Caco-2 (cell line): Measurements from ENCODE around the gene GATAD2B. TPM values are rescaled to one million over a fixed set of nuclear protein-coding genes. Genes with fewer than 3 reads are reported as not detected.

Source experiments
- BruUV-seq: library from RNA; stranded (reverse); fragments of 400-500 nt; replicated peaks from 2 replicates; lab custom pipeline; 2021; lab: Mats Ljungman, UMichigan
- CTCF ChIA-PET: fragments of 300-600 bp; sonication (Branson Sonifier 250); formaldehyde crosslinking; loops from one replicate; lab custom pipeline; 2022; ENCODE audit warnings: antibody characterized with exemption; lab: Charles Lee
- POLR2A ChIA-PET: fragments of 300-600 bp; sonication (Branson Sonifier 250); formaldehyde crosslinking; loops from one replicate; lab custom pipeline; 2022; ENCODE audit warnings: antibody characterized with exemption; lab: Charles Lee
- DNase-seq, 2 experiments: peaks; one replicate each; pipeline versions ENCODE4 v3.0.0 to v3.0.0-alpha.2; 2020 to 2022
- H3K27me3 ChIP-seq: replicated peaks from 2 replicates; pipeline ENCODE4 v1.6.0; 2011; ENCODE audit warnings: low read length; ENCODE audit not compliant: control insufficient read depth, insufficient read depth
- H3K36me3 ChIP-seq: 2 replicates; pipeline ENCODE4 v1.5.1; 2011; ENCODE audit warnings: low read length; ENCODE audit not compliant: control insufficient read depth, insufficient read depth
- H3K4me1 ChIP-seq: fragments of 250-450 bp; sonication (Bioruptor Pico); 2 replicates; pipeline ENCODE4 v1.5.1; 2020; ENCODE audit warnings: mild to moderate bottlenecking
- H3K4me3 ChIP-seq: 2 replicates; pipeline ENCODE4 v1.5.1; 2011; ENCODE audit warnings: low read depth, mild to moderate bottlenecking, control low read depth, low read length
- H3K9me3 ChIP-seq: fragments of 250-450 bp; sonication (Bioruptor Pico); 2 replicates; pipeline ENCODE4 v1.5.1; 2020; ENCODE audit warnings: mild to moderate bottlenecking, moderate library complexity
- H3K27ac Mint-ChIP-seq: one replicate; pipeline ENCODE4 v1.8.0; 2022; ENCODE audit warnings: mixed read lengths; ENCODE audit not compliant: unreplicated experiment
- H3K27me3 Mint-ChIP-seq: one replicate; pipeline ENCODE4 v1.8.0; 2022; ENCODE audit warnings: mixed read lengths; ENCODE audit not compliant: insufficient read depth, unreplicated experiment
- H3K36me3 Mint-ChIP-seq: one replicate; pipeline ENCODE4 v1.8.0; 2022; ENCODE audit warnings: mild to moderate bottlenecking, mixed read lengths; ENCODE audit not compliant: insufficient read depth, unreplicated experiment
- H3K4me1 Mint-ChIP-seq: one replicate; pipeline ENCODE4 v1.8.0; 2022; ENCODE audit warnings: low read depth, mixed read lengths; ENCODE audit not compliant: unreplicated experiment
- H3K4me3 Mint-ChIP-seq: one replicate; pipeline ENCODE4 v1.8.0; 2022; ENCODE audit warnings: mild to moderate bottlenecking, moderate library complexity, mixed read lengths; ENCODE audit not compliant: unreplicated experiment
- H3K9me3 Mint-ChIP-seq: one replicate; pipeline ENCODE4 v1.8.0; 2022; ENCODE audit warnings: mixed read lengths; ENCODE audit not compliant: unreplicated experiment
- CTCF ChIP-seq, 2 experiments: fragments of 200-600 bp in 1 of 2; IDR thresholded peaks; 1 replicate in 1 of 2; 2 replicates in 1 of 2; pipeline versions ENCODE4 v1.5.1 to v1.8.0; 2011 to 2022; ENCODE audit warnings: antibody characterized with exemption in 1 of 2, control low read depth in 1 of 2, inconsistent platforms in 1 of 2, low read depth in 1 of 2, low read length in 1 of 2, mild to moderate bottlenecking in 1 of 2, moderate library complexity in 1 of 2; ENCODE audit not compliant: insufficient read depth in 1 of 2, severe bottlenecking in 1 of 2, unreplicated experiment in 1 of 2
- intact Hi-C: fragments of 100-400 bp; cut with micrococcal nuclease; formaldehyde crosslinking; loops from one replicate; pipeline ENCODE4 v1.10.0; 2022; ENCODE audit not compliant: unreplicated experiment
- total RNA-seq: library from RNA; stranded (reverse); gene quantifications from 2 replicates; pipeline ENCODE4 v1.2.3, GENCODE V29; 2022

GATAD2B gene
- total RNA-seq, 1 experiment from 2014 or later = 38.0 TPM

GRCh38 chr1:153793261-153793972 lies 129.4 kb downstream of the GATAD2B start:
- intact Hi-C loops = no loop called here
- Histone ChIP-seq H3K4me1 (no peaks in the 10 kb centered on the region), H3K4me3 (no peak overlapping the region), H3K27me3 (no peaks in the 10 kb centered on the region), H3K36me3 (no peaks in the 10 kb centered on the region), H3K9me3 (no peaks in the 10 kb centered on the region)
- Mint-ChIP-seq H3K27ac (no peak overlapping the region), H3K9me3 (no peaks in the 10 kb centered on the region), H3K36me3 (peaks cover 7% of the 10 kb centered on the region), H3K4me3 (no peak overlapping the region), H3K4me1 (no peaks in the 10 kb centered on the region), H3K27me3 (no peaks in the 10 kb centered on the region)
- BruUV-seq = no TSS peak
- DNase-seq = no peak
- TF ChIP-seq CTCF (IDR thresholded peaks at IDR 0.05; ENCODE audit: insufficient read depth in 1 of 2, low read depth in 1 of 2, low read length in 1 of 2, severe bottlenecking in 1 of 2, unreplicated experiment in 1 of 2) = no peak
- ChIA-PET CTCF (interaction anchor here (0.9 to 1.2 kb wide), 2 partner anchors 18 to 227 kb away, joined by 3 to 5 read pairs; partner anchors contain the start of gene SLC27A3), POLR2A (no interaction called here)

GRCh38 chr1:153792631-153793041 lies 130.1 kb downstream of the GATAD2B start:
- no peaks in the 10 kb centered on the region for H3K27me3 ChIP-seq
- H3K9me3 Mint-ChIP-seq = no peaks in the 10 kb centered on the region
- no peaks in the 10 kb centered on the region for H3K36me3 ChIP-seq
- CTCF ChIA-PET = interaction anchor here (0.9 to 1.2 kb wide), 2 partner anchors 17 to 227 kb away, joined by 3 to 5 read pairs; partner anchors contain the start of gene SLC27A3
- no peaks in the 10 kb centered on the region for H3K9me3 ChIP-seq
- no peak for DNase-seq
- no peak overlapping the region for H3K27ac Mint-ChIP-seq
- no peak overlapping the region for H3K4me3 ChIP-seq
- H3K4me1 ChIP-seq = no peaks in the 10 kb centered on the region
- H3K4me1 Mint-ChIP-seq = peaks cover 5% of the 10 kb centered on the region
- H3K36me3 Mint-ChIP-seq = peaks cover 7% of the 10 kb centered on the region
- intact Hi-C loops = no loop called here
- POLR2A ChIA-PET = no interaction called here
- no peak overlapping the region for H3K4me3 Mint-ChIP-seq
- H3K27me3 Mint-ChIP-seq = peaks cover 2% of the 10 kb centered on the region
- no TSS peak for BruUV-seq
- no peak for TF ChIP-seq CTCF (IDR thresholded peaks at IDR 0.05; ENCODE audit: insufficient read depth in 1 of 2, low read depth in 1 of 2, low read length in 1 of 2, severe bottlenecking in 1 of 2, unreplicated experiment in 1 of 2)

- no peaks in the 10 kb centered on the region for H3K9me3 Mint-ChIP-seq
- CTCF ChIA-PET = no interaction called here
- Histone ChIP-seq H3K9me3 (no peaks in the 10 kb centered on the region), H3K4me3 (no peak overlapping the region), H3K27me3 (no peaks in the 10 kb centered on the region), H3K36me3 (no peaks in the 10 kb centered on the region), H3K4me1 (no peaks in the 10 kb centered on the region)
- no peak overlapping the region for H3K4me3 Mint-ChIP-seq
- peaks cover 2% of the 10 kb centered on the region for H3K27me3 Mint-ChIP-seq
- no peaks in the 10 kb centered on the region for H3K36me3 Mint-ChIP-seq
- peaks cover 5% of the 10 kb centered on the region for H3K4me1 Mint-ChIP-seq
- intact Hi-C loops = no loop called here
- no peak for DNase-seq
- POLR2A ChIA-PET = no interaction called here
- BruUV-seq = no TSS peak
- no peak for TF ChIP-seq CTCF (IDR thresholded peaks at IDR 0.05; ENCODE audit: insufficient read depth in 1 of 2, low read depth in 1 of 2, low read length in 1 of 2, severe bottlenecking in 1 of 2, unreplicated experiment in 1 of 2)
- H3K27ac Mint-ChIP-seq = no peak overlapping the region
These were observed 131.0 kb downstream of the GATAD2B start for GRCh38 chr1:153791648-153792253.
